GM18526 (cell line): ENCODE data around the gene NFKBIB.

Source experiments
- POLR2A ChIP-seq: IDR thresholded peaks from 3 replicates; pipeline ENCODE4 v1.6.1; 2011; ENCODE audit not compliant: insufficient read length; ENCODE audit errors: extremely low read depth

Gene NFKBIB

DNA sequence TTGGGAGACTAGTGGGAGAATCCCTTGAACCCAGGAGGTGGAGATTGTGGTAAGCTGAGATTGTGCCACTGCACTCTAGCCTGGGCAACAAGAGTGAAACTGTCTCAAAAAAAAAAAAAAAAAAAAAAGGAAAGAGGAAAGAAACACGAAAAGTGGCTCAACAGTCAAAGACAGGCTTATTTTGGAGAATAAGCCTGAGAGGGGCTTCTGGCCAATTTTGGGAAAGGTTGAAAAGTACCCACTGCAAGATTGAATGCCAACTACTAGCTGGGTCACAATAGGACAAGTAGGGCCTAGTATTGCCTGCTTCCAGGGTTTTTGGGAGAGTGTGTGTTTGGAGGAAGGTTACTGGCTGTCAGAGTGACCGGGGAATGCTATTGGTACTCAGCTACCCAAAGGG lies 58.5 kb downstream of the NFKBIB start:
- TF ChIP-seq POLR2A, result no peak
